GM06990 (cell line): Measurements from ENCODE around the gene SPNS3.

Source experiments
- DNase-seq: peaks from one replicate; pipeline ENCODE4 v3.0.0-alpha.2; 2011; ENCODE audit not compliant: insufficient read length; ENCODE audit errors: extremely low read depth
- H3K27me3 ChIP-seq: replicated peaks from 2 replicates; pipeline ENCODE4 v1.6.0; 2011; ENCODE audit warnings: low read length; ENCODE audit not compliant: control insufficient read depth, insufficient read depth
- H3K36me3 ChIP-seq: 2 replicates; pipeline ENCODE4 v1.5.1; 2011; ENCODE audit warnings: low read length; ENCODE audit not compliant: control insufficient read depth, insufficient read depth
- H3K4me3 ChIP-seq: replicated peaks from 2 replicates; pipeline ENCODE4 v1.5.1; 2011; ENCODE audit warnings: low read depth, mild to moderate bottlenecking, control low read depth, low read length
- CTCF ChIP-seq: IDR thresholded peaks from 2 replicates; pipeline ENCODE4 v1.5.1; 2011; ENCODE audit warnings: low read length, control low read depth, mild to moderate bottlenecking, inconsistent platforms; ENCODE audit not compliant: insufficient read depth, poor library complexity, severe bottlenecking

Gene SPNS3

DNA sequence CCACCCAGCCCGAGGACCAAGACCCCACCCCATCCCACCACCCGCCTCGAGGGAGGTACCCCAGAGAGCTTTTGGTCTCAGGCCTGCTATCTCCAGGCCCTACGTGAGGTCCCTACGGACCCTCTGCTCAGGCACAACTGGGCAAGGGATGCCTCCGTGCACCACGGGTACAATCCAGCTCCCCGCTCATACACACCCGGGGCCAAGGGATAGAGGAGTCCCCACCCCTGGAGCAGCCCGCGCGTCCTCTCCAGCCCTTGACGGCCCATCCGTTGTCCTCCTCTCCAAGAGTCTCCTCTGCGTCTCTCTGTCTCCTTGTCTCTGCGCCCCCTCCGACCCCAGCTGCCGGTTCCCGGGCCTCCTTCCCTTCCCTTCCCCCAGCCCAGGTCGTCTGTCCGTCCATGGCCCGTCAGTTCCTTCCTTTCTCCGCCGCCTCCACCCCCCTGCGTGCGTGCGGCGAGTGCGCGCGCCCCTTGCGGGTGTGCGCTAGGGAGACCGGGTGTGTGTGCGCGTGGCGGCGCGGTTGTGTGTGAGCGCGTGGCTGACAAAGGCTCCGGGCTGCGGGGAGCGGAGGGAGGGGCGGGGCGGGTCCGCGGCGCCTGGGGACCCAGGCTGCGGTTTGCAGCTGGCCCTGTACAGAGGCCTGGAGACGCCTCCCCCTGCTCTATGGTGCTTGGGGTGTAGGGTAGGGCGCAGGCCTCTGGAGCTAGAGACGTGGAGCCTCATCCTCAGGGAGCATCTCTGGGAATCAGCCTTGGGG lies 65.9 kb downstream of the SPNS3 start:
- Histone ChIP-seq H3K36me3 (no peaks in the 10 kb centered on the region), H3K27me3 (peaks cover 6% of the 10 kb centered on the region), H3K4me3 (no peak overlapping the region)
- no peak for TF ChIP-seq CTCF
- no peak for DNase-seq

DNA sequence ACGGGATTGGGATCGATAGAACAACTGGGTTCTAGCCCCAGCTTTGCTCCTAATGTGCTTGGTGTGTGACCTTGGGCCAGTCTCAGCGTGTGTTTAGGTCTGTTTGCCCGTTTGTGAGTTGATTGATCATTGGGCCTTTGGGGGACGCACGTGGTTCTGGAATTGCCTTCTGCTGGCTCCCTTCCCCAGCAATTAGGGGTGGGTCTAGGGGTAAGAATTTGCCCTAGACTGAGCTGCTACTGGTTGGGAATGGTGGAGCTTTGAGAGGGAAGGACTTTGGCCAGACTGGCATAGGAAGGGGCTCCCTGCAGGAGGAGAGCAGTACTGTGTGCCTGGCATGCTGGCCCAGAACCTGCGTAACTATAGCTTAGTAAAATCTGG lies 66.4 kb downstream of the SPNS3 start:
- no peaks in the 10 kb centered on the region for H3K36me3 ChIP-seq
- TF ChIP-seq CTCF, result no peak
- H3K4me3 ChIP-seq, result no peak overlapping the region
- no peak for DNase-seq
- H3K27me3 ChIP-seq, result peaks cover 6% of the 10 kb centered on the region

DNA sequence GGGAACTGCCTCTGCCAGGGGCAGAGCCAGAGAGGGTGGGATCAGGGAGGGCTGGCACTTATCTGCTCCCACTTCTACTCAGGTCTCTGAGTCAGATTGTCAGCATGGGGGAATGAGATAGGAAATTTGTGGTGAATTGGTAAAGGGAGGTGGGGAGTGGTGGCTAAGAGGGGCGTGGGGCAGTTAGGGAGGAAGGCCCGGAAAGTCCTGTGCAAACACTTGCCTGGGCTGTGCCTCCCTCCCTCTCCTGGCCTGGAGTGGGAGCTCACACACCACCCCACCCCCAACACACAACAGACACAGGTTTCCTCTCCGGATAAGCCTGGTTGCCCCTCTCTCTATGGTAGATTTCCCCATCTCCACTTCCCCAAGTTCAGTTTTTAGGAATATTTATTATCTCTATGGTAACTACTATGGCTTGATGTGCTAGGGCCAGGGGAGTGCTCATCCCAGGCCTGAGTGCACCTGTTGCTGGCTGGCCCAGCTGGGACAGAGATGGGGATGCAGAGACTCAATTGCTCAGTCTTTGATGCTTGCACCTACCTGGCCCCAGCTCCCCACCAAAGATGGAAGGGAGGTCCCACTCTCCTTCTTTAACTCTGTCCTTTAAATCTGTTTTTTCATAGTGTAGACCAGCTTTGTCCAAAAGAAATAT lies 67.7 kb downstream of the SPNS3 start:
- no peak for TF ChIP-seq CTCF
- H3K4me3 ChIP-seq, result no peak overlapping the region
- peaks cover 6% of the 10 kb centered on the region for H3K27me3 ChIP-seq
- no peaks in the 10 kb centered on the region for H3K36me3 ChIP-seq
- DNase-seq, result no peak

DNA sequence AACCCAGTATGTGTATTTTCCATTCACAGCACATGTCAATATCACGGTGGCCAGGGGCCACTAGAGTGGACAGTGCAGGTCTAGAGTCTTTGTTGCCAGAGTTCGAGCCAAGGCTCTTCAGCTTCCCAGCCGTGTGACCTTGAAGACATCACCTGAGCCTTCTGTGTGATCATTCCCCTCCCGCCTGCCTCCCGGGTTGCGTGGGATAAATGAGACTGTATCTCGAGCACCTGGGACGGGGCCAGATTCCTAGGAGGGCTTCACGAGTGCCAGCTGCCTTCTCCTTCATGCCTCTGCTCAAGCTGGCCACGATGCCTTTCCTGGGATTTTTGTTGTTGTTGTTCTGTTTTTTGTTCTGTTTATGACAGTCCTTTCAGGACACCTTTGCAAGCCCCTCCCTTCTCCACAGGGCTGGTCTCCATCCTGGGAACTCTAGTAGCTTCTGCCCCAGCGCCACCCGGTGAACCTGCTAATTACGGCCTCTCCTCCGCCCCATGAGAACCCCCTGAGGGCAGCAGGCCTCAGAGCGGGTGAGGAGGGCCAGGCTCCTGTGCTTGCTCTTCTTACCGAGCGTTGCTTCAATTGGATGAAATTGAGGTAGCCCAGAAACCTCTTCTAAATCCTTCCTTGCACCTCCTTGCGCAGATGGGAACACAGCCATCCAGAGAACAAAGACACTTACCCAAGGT lies 68.9 kb downstream of the SPNS3 start:
- Histone ChIP-seq H3K36me3 (no peaks in the 10 kb centered on the region), H3K4me3 (no peak overlapping the region), H3K27me3 (peaks cover 6% of the 10 kb centered on the region)
- DNase-seq, result no peak
- TF ChIP-seq CTCF, result no peak

GRCh38 chr17:4503283-4504025 lies 69.7 kb downstream of the SPNS3 start:
- no peak for DNase-seq
- peaks cover 6% of the 10 kb centered on the region for H3K27me3 ChIP-seq
- H3K36me3 ChIP-seq, result no peaks in the 10 kb centered on the region
- H3K4me3 ChIP-seq, result no peak overlapping the region
- TF ChIP-seq CTCF, result no peak
